Kidney glomerular epithelial cell (primary cell): Measurements from ENCODE around the gene CBLIF.
"Not testable (repeated sequence)": the region's sequence is repeated elsewhere in the genome, so short reads cannot be mapped to it uniquely, and the experiment has no call there.

Experiments
- DNase-seq: peaks from one replicate; lab custom pipeline; 2025; lab: John Stamatoyannopoulos, UW

Gene CBLIF

DNA sequence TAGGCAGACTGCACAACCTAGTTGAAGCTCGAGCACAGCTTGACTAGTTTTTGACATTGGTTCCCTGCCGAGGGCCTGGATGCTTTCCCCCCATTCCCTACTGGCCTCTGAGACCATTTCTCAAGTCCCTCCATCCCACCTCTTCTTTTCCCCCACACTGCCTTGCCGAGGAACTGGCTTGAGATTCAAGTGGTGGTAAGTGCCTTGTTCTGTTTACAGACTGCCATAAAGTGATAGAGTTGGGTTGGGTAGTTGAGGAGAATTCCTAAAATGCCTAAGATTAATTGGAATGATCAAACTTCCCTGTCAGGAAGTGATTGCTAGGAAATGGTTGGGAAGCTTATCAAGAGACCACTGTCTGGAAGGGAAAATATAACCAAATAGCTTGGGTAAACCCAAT, 50.9 kb downstream of the CBLIF start:
- no peak for DNase-seq

DNA sequence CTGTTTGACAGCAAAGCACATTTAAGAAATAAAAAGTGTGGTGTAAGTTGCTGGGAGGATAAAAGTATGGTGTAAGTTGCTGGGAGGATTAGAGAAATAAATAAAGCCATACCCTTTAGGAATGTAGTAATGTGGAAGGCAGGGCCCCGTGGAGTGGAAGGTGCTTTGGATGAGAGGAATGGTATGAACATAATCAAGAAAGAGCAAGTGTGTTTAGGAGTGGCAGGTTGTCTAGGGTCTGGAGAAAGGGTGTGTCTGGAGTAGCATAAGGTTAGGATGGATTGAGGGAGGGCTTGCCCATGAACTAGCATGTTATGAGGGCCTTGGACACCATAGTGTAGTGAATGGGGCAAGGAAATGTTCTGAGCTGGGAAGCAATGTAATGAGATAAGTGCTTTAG, 52.8 kb downstream of the CBLIF start:
- no peak for DNase-seq

DNA sequence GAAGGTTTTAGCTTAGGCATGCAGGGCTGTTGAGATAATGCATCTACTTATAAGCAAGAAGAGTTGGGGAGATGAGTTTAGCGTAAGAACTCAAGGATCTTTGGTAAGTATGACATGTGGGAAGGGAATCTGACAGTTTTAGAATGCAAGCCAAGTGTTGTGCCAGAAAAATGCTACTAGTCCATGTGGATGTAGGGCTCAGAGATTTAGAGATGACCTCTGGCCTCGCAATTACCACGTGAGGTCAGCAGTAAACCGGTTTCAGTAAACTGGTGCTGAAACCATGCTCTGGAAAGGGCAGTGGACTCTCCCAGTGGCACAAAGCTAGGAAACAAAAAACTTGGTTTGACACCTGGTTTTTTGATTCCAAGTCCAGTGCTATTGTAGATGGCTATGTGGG, 53.7 kb downstream of the CBLIF start:
- DNase-seq, result no peak

DNA sequence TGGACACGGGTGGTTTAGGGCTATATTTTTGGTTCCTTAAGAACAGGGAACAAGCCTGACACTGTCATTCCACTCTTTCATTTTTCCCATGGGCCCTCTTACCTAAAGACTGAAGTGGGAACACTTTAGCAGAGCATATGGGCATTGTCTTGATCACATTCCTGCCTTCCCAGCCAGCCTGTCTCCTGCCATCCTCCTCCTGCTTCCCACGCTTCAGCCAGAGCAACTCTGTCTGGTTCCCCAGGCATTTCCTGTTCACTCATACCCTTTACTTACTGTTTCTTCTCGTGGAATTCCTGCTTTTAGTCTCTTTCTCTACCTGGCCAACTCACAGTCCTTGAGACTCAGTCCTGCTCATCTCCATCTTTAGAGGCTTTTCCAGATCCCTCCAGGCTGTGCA, 57.5 kb downstream of the CBLIF start:
- DNase-seq, result peak; percentile 33

DNA sequence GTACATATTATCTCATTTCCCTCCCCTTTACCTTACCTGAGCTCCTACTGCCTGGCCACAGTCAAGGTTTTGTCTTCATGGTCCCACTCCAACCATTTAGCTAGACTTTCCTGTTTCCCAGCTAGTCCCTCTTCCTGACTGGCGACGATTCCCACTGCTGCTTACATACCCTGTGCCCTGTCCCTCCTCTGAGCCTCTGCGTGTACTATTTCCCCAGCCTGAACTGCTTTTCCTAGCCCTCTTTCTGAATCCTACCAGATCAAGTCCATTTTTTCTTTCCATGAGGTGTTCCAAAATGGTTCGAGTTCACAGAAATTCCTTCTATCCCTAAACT, 58.1 kb downstream of the CBLIF start:
- DNase-seq, result no peak

DNA sequence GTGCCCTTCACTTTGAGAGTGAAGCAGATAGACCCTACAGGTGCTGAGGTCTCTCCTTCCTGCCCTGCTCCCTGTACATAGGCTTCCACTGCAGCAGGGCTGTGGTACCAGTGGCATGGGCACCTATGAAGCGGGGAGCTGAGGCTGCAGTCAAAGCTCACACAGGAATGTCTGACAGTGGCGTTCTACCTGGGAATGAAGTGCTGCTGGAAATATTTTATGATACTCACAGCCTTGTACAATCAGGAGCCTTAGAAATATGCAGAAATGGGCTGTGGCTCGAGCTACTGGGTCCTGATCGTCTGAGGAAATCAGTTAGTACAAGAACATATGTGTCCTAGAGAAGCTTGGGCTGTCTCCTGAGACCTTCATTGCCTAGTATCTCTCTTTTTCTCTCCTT, 59.5 kb downstream of the CBLIF start:
- DNase-seq, result no peak

DNA sequence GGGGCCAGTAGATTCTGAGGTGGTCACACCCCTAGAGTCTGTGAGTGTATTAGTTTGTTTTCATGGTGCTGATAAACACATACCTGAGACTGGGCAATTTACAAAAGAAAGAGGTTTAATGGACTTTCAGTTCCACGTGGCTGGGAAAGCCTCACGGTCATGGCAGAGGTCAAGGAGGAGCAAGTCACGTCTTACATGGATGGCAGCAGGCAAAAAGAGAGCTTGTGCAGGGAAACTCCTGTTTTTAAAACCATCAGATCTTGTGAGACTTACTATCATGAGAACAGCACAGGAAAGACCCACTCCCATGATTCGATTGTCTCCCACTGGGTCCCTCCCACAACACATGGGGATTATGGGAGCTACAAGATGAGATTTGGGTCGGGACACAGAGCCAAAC, 60.9 kb downstream of the CBLIF start:
- DNase-seq, result not testable (repeated sequence)

DNA sequence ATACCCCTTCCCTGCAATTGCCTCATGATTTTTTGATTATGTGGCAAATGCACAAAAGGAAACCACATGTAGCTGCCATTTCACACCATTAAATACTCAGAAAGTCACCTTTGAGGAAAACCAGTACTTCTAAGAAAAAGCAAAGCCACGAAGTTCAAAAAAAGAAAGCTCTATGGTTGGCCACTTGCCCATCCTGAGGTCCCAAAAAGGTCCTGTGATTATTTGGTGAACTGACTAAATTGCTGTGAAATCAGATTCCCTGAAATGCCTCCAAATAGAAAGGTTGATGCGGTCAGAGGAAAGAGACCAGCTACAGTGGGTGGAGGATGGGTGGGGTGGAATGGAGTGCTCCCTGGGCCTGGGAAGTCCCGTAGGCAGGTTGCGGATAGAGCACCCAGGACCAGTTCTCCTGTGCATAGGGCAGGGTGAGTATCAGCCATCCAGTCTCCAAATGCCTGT, 61.6 kb downstream of the CBLIF start:
- no peak for DNase-seq

DNA sequence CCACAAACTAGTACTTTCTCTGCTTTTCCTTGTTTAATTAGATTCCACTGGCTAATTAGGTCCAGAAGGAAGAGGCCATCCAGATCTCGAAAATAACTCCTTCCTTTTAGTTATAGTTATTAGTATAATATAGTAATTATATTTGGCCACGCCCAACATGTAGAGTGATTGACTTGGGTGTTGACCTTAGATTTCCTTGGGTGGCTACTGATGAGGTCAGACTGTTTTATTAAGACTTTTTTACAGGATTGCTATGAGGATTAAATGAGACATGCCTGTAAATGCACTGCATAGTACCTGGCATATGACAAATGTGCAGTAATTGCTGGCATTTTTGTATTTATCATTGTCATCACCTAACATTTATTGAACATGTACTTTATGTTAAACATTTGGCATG, 63.2 kb downstream of the CBLIF start:
- no peak for DNase-seq

DNA sequence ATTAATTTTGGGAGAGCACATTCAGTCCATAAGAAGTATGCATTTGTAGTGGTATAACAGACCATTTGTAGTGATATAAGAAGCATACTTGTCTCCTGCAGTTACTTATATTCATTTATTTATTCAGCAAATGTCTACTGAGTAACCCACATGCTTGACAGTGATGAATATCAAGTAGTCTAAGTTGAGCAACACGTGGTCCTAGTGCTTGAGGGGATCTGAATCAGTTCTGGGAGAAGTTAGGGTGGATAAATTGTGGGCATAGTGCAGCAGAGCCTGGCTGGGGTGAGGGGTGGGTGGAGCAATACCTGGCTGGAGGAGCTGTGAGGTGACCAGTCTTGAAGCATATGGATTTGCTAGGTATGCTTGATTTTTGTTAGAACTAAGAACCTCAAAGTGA, 65.8 kb downstream of the CBLIF start:
- DNase-seq, result no peak
